22Rv1 (cell line): ENCODE data around the gene SHISA6.

Source experiments
- H3K27ac ChIP-seq: fragments of 450-650 bp; 2 replicates; pipeline ENCODE4 v1.5.1; 2017
- ZFX ChIP-seq: fragments of 450-650 bp; IDR thresholded peaks from 2 replicates; pipeline ENCODE4 v1.6.1; 2017; ENCODE audit warnings: antibody characterized with exemption, borderline replicate concordance
- TF ChIP-seq, protein P1 (sequence below): fragments of 450-650 bp; IDR thresholded peaks from 2 replicates; pipeline ENCODE4 v1.5.1; 2017; ENCODE audit warnings: mild to moderate bottlenecking

SHISA6 gene

DNA sequence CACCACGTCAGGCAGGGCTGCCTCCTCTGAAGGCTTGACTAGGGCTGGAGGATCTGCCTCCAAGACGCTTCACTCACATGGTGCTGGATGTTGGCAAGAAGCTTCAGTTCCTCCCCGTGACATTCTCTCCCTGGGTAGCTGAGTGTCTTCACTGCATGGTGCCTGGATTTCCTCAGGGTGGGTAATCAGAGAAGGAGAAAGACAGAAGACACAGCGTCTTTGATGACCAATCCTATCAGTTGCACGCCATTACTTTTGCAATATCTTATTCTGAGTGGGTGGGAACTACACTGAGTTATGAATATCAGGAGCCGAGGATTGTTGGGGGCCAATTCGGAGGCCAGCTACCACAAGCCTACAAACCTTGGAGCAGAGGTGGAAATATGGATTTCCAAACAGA lies 139.7 kb downstream of the SHISA6 start:
- TF ChIP-seq ZFX: no peak
- H3K27ac ChIP-seq: no peak overlapping the region

DNA sequence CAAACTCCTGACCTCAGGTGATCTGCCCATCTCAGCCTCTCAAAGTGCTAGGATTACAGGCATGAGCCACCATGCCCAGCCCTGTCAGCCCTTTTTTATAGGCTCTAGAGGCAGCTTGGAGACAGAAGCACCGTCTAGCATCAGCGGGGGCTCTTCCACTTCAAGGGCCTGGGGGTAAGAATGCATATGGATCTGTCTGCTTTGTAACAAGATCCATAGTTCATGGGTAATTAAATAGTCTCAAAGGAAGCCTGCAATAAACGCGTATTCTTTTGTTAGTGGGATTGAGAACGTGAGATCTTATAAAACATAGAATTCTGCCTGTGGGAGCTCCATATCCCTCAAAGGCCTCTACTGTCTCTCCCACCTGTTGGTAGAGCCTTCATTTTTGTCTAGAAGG lies 142.1 kb downstream of the SHISA6 start:
- no peak for TF ChIP-seq ZFX
- TF ChIP-seq, protein P1, sequence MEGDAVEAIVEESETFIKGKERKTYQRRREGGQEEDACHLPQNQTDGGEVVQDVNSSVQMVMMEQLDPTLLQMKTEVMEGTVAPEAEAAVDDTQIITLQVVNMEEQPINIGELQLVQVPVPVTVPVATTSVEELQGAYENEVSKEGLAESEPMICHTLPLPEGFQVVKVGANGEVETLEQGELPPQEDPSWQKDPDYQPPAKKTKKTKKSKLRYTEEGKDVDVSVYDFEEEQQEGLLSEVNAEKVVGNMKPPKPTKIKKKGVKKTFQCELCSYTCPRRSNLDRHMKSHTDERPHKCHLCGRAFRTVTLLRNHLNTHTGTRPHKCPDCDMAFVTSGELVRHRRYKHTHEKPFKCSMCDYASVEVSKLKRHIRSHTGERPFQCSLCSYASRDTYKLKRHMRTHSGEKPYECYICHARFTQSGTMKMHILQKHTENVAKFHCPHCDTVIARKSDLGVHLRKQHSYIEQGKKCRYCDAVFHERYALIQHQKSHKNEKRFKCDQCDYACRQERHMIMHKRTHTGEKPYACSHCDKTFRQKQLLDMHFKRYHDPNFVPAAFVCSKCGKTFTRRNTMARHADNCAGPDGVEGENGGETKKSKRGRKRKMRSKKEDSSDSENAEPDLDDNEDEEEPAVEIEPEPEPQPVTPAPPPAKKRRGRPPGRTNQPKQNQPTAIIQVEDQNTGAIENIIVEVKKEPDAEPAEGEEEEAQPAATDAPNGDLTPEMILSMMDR: no peak

DNA sequence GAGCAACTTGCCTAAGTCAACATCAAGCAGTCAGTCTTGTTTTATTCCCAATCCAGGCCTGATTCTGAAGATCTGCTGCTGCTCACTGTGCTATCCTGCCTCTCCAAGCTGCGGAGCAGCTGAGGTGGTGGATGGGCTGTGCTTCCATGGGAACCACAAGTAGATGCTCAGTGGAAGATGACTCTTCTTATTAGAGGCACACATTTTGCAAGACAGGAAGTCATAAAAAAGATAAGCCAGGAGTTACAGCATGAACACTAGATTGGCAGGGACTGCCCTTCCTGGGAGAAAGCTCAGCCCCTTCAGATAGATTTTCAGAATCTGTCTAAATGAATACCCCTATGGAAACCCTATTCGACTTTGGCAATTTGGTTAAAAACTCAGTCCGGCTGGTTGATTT lies 143.1 kb downstream of the SHISA6 start:
- H3K27ac ChIP-seq: no peak overlapping the region
- TF ChIP-seq ZFX: no peak
- TF ChIP-seq, protein P1: no peak

More for the DNA sequence above, 142.1 kb downstream of the SHISA6 start:
- no peak overlapping the region for H3K27ac ChIP-seq

DNA sequence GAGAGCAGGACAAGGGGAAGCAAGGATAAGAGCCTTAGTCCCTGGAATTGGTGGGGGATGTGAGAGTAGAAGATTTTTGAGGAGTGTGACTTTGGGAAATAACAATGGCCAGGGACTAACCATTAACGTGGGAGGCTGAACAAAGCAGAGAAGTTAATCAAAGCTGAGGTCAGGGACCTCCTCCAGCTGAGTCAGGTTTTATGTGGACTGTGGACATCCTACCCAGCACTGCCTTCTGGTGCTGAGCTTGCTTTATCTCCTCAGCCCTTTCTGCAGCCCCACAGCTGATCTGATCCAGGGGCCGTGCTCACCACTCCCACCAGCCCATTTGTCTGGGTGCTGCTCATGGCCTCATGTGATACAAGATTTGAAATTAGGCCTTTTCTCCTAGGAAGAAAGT lies 146.6 kb downstream of the SHISA6 start:
- H3K27ac ChIP-seq: no peak overlapping the region
- TF ChIP-seq, protein P1: no peak
- no peak for TF ChIP-seq ZFX

DNA sequence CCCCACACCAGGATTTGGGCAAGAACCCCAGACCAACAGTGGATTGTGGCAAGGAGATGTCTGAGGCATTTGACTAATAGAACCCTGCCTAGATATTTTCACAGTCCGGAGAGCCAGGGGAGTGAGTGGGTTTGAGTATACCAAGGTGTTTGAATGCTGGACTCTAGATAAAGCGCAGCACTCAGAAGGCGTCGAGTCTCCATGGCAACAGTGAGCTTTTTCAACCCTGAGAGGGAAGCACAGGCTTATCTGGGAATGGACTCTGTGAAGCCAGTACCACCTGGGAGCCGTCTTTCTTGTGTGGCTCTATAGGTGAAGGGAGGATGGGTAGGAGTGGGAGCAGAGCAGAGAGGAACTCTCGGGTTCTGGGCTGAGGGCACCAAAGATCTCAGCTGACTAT lies 147.0 kb downstream of the SHISA6 start:
- TF ChIP-seq, protein P1: no peak
- no peak for TF ChIP-seq ZFX
- H3K27ac ChIP-seq: no peak overlapping the region

DNA sequence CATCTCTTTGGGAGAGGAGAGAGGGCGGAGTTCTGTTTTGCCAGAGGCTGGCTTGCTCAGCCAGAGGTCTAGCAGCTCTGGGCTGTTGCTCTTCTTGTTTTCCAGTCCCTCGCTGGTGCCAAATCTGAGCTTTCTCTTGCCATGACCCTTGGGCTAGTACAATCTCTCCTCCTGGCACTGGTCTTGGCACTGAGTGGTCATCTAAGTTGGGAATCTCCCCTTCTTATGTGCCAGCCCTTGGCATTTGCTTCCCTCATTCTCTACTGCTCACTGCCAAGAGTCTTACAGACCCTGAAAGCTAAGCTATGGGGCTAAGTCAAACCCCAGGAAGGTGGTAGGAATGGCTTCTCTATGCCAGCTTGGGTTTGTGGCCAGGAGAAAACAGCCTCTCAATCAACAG lies 148.6 kb downstream of the SHISA6 start:
- TF ChIP-seq, protein P1: no peak
- no peak for TF ChIP-seq ZFX
- H3K27ac ChIP-seq: no peak overlapping the region

DNA sequence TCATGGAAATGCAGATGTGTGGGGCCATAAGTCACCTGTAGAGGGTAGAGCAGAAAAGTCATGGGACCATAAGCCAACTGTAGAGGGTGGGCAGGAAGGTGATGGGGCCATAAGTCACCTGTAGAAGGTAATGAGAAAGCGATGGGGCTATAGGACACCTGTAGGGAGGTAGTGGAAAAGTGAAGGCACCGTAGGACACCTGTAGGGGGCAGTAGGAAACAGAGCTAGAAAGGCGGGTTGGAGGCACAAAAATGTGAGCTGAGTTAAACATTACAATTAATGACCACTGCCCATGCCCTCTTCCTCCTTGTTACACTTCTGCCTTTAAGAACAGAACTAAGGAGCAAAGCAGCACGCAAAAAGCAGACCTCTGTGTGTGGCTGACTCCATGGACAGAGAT lies 150.1 kb downstream of the SHISA6 start:
- TF ChIP-seq, protein P1: peak; percentile 27; the same call in 1 of the 2 replicates
- no peak for TF ChIP-seq ZFX
- H3K27ac ChIP-seq: no peak overlapping the region
